Measurements from ENCODE around the gene VPS51.
"Not testable (repeated sequence)": the region's sequence is repeated elsewhere in the genome, so short reads cannot be mapped to it uniquely, and the experiment has no call there.

The VPS51 gene

DNA sequence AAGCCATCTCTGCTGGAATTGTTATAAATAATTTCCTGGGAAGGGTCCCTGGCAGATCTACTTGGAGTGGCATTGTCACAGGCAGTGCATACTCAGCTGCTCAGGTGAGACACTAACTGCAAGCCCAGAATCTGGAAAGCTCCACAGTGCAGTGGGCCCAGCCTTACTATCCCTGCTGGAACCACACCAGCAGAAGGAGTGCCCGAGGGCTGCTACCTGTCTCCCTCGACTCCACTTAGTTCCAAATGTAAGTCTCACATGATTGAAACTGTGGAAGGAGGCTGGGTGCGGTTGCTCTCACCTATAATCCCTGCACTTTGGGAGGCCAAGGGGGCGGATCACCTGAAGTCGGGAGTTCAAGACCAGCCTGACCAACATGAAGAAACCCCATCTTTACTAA lies 52.6 kb downstream of the VPS51 start:
- H3K27ac ChIP-seq (ENCODE audit: low read depth, low read length): no peak overlapping the region
- 88% methylated on average over 5 of the region's 5 CpGs for WGBS
- H3K27me3 ChIP-seq (ENCODE audit: insufficient read depth, low read length): no peaks in the 10 kb centered on the region
- H3K36me3 ChIP-seq (ENCODE audit: insufficient read depth, low read length): no peaks in the 10 kb centered on the region
- H3K4me3 ChIP-seq (ENCODE audit: low read length): no peak overlapping the region
- H3K9me3 ChIP-seq (ENCODE audit: insufficient read depth, low read depth, low read length): 0 out of 2 replicates have a peak, but pooled peaks cover 4% of the 10 kb centered on the region
- H3K9ac ChIP-seq (ENCODE audit: low read depth, low read length): no peak overlapping the region
- no peaks in the 10 kb centered on the region for H3K4me1 ChIP-seq (ENCODE audit: insufficient read depth, low read length)

- H3K27ac ChIP-seq (ENCODE audit: low read depth, low read length); H3K9ac ChIP-seq (ENCODE audit: low read depth, low read length); H3K9me3 ChIP-seq (ENCODE audit: insufficient read depth, low read depth, low read length); H3K27me3 ChIP-seq (ENCODE audit: insufficient read depth, low read length); H3K4me1 ChIP-seq (ENCODE audit: insufficient read depth, low read length); H3K36me3 ChIP-seq (ENCODE audit: insufficient read depth, low read length); H3K4me3 ChIP-seq (ENCODE audit: low read length): not testable (repeated sequence)
- 87% methylated on average over 9 of the region's 10 CpGs for WGBS
These were observed 54.1 kb downstream of the VPS51 start for GRCh38 chr11:65150131-65150508.

- Histone ChIP-seq H3K9ac (ENCODE audit: low read depth, low read length) (no peak overlapping the region), H3K27ac (ENCODE audit: low read depth, low read length) (no peak overlapping the region), H3K4me1 (ENCODE audit: insufficient read depth, low read length) (no peaks in the 10 kb centered on the region), H3K4me3 (ENCODE audit: low read length) (no peak overlapping the region), H3K36me3 (ENCODE audit: insufficient read depth, low read length) (no peaks in the 10 kb centered on the region), H3K27me3 (ENCODE audit: insufficient read depth, low read length) (no peaks in the 10 kb centered on the region), H3K9me3 (ENCODE audit: insufficient read depth, low read depth, low read length) (0 out of 2 replicates have a peak, but pooled peaks cover 4% of the 10 kb centered on the region)
- 85% methylated on average over 12 of the region's 12 CpGs for WGBS
These were observed 54.7 kb downstream of the VPS51 start for GRCh38 chr11:65150509-65151299.

- Histone ChIP-seq H3K36me3 (ENCODE audit: insufficient read depth, low read length) (no peaks in the 10 kb centered on the region), H3K4me3 (ENCODE audit: low read length) (no peak overlapping the region), H3K9ac (ENCODE audit: low read depth, low read length) (no peak overlapping the region), H3K4me1 (ENCODE audit: insufficient read depth, low read length) (no peaks in the 10 kb centered on the region), H3K27me3 (ENCODE audit: insufficient read depth, low read length) (no peaks in the 10 kb centered on the region), H3K9me3 (ENCODE audit: insufficient read depth, low read depth, low read length) (0 out of 2 replicates have a peak, but pooled peaks cover 2% of the 10 kb centered on the region), H3K27ac (ENCODE audit: low read depth, low read length) (no peak overlapping the region)
- 92% methylated on average over 3 of the region's 3 CpGs for WGBS
These were observed 55.4 kb downstream of the VPS51 start for GRCh38 chr11:65151331-65151899.

DNA sequence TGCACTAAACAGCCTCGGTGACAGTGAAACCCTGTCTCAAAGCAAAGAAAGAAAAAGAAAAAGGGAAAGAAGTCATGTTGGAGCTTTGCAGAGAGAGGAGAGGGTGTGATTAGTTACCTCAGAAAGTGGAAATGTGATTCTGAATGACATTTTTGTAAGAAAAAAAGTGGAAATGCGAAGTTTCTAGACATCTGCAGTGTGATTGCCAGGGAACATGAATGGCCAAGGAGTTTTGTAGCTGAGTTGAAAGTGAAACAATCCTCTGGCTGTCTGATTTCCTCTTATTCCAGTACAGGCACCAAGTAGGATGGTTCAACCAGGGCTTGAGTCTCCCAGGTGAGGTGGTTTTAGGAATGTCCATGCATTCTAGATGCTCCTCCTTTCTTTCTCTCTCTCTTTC lies 56.1 kb downstream of the VPS51 start:
- no peaks in the 10 kb centered on the region for H3K4me1 ChIP-seq (ENCODE audit: insufficient read depth, low read length)
- 90% methylated on average over 2 of the region's 2 CpGs for WGBS
- no peaks in the 10 kb centered on the region for H3K27me3 ChIP-seq (ENCODE audit: insufficient read depth, low read length)
- no peak overlapping the region for H3K9ac ChIP-seq (ENCODE audit: low read depth, low read length)
- no peaks in the 10 kb centered on the region for H3K36me3 ChIP-seq (ENCODE audit: insufficient read depth, low read length)
- no peak overlapping the region for H3K4me3 ChIP-seq (ENCODE audit: low read length)
- H3K27ac ChIP-seq (ENCODE audit: low read depth, low read length): no peak overlapping the region
- H3K9me3 ChIP-seq (ENCODE audit: insufficient read depth, low read depth, low read length): no peaks in the 10 kb centered on the region

GRCh38 chr11:65156256-65156655 lies 60.2 kb downstream of the VPS51 start:
- no peaks in the 10 kb centered on the region for H3K27me3 ChIP-seq (ENCODE audit: insufficient read depth, low read length)
- H3K27ac ChIP-seq (ENCODE audit: low read depth, low read length): no peak overlapping the region
- H3K9ac ChIP-seq (ENCODE audit: low read depth, low read length): no peak overlapping the region
- WGBS: 100% methylated on average over 3 of the region's 3 CpGs
- H3K9me3 ChIP-seq (ENCODE audit: insufficient read depth, low read depth, low read length): no peaks in the 10 kb centered on the region
- no peak overlapping the region for H3K4me3 ChIP-seq (ENCODE audit: low read length)
- no peaks in the 10 kb centered on the region for H3K4me1 ChIP-seq (ENCODE audit: insufficient read depth, low read length)
- no peaks in the 10 kb centered on the region for H3K36me3 ChIP-seq (ENCODE audit: insufficient read depth, low read length)

DNA sequence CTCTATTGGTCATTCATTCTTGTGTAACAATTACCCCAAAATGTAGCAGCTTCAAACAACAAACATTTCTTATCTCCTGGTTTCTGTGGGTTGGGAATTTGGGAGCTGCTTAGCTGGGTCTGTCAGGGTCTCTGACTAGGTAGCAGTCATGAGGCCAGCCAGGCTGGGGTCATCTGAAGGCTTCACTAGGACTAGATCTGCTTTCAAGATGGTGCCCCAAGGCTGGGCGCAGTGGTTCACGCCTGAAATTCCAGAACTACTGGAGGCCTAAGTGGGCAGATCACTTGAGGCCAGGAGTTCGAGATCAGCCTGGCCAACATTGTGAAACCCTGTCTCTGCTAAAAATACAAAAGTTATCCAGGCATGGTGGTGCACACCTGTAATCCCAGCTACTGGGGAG lies 60.9 kb downstream of the VPS51 start:
- no peaks in the 10 kb centered on the region for H3K4me1 ChIP-seq (ENCODE audit: insufficient read depth, low read length)
- no peaks in the 10 kb centered on the region for H3K36me3 ChIP-seq (ENCODE audit: insufficient read depth, low read length)
- 93% methylated on average over 3 of the region's 3 CpGs for WGBS
- H3K9ac ChIP-seq (ENCODE audit: low read depth, low read length): no peak overlapping the region
- no peak overlapping the region for H3K27ac ChIP-seq (ENCODE audit: low read depth, low read length)
- H3K9me3 ChIP-seq (ENCODE audit: insufficient read depth, low read depth, low read length): no peaks in the 10 kb centered on the region
- no peak overlapping the region for H3K4me3 ChIP-seq (ENCODE audit: low read length)
- H3K27me3 ChIP-seq (ENCODE audit: insufficient read depth, low read length): no peaks in the 10 kb centered on the region

DNA sequence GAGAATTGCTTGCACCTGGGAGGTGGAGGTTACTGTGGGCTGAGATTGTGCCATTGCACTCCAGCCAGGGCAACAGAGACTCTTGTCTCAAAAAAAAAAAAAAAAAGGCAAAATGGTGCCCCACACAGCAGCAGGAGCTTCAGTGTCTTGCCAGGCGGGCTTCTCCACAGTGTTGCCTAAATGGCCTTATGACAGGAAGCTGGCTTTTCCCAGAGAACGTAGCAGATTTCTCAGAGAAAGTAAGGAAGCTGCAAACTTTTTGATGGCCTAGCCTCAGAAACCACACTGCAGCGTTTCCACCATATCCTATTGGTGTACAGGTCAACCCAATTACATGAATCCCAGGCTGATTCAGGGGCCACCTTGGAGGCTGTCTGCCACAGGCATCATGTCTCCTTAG lies 61.3 kb downstream of the VPS51 start:
- 86% methylated on average over 3 of the region's 3 CpGs for WGBS
- no peaks in the 10 kb centered on the region for H3K27me3 ChIP-seq (ENCODE audit: insufficient read depth, low read length)

DNA sequence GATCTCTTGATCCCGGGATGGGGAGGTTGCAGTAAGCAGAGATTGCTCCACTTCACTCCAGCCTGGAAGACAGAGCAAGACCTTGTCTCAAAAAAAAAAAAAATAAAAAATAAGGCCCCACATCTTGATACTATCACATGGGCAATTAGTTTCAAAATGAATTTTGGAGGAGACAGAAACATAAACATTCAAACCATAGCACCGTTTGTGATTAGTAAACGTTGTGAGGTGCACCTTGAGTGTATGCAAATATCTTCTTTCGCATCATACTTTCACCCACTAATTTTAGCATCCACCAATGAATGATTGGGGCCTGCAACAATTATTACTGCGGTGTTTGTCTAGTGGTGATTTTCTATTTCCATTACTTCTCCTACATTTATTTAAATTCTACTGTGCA lies 63.0 kb downstream of the VPS51 start:
- Histone ChIP-seq H3K4me3 (ENCODE audit: low read length) (no peak overlapping the region), H3K36me3 (ENCODE audit: insufficient read depth, low read length) (no peaks in the 10 kb centered on the region), H3K4me1 (ENCODE audit: insufficient read depth, low read length) (no peaks in the 10 kb centered on the region), H3K9me3 (ENCODE audit: insufficient read depth, low read depth, low read length) (no peaks in the 10 kb centered on the region), H3K27ac (ENCODE audit: low read depth, low read length) (no peak overlapping the region), H3K9ac (ENCODE audit: low read depth, low read length) (no peak overlapping the region), H3K27me3 (ENCODE audit: insufficient read depth, low read length) (no peaks in the 10 kb centered on the region)
- 93% methylated on average over 3 of the region's 5 CpGs for WGBS

More for the DNA sequence above, 61.3 kb downstream of the VPS51 start:
- H3K9me3 ChIP-seq (ENCODE audit: insufficient read depth, low read depth, low read length): no peaks in the 10 kb centered on the region
- H3K4me1 ChIP-seq (ENCODE audit: insufficient read depth, low read length): no peaks in the 10 kb centered on the region
- no peak overlapping the region for H3K4me3 ChIP-seq (ENCODE audit: low read length)
- no peak overlapping the region for H3K9ac ChIP-seq (ENCODE audit: low read depth, low read length)
- no peak overlapping the region for H3K27ac ChIP-seq (ENCODE audit: low read depth, low read length)
- no peaks in the 10 kb centered on the region for H3K36me3 ChIP-seq (ENCODE audit: insufficient read depth, low read length)

DNA sequence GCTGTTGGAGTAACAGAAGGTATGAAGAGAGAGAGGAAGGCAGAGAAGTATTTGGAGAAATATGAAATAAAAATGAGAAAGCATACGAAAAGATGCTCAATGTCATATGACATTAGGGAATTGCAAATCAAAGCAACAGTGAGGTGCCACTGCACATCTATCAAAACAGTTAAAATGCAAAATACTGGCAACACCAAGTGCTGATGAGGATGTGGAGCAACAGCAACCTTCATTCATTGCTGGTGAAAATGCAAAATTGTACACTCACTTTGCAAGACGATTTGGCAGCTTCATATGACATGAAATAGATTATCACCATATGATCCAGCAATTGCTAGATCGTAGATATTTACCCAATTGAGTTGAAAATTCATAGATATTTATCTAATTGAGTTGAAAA lies 64.6 kb downstream of the VPS51 start:
- H3K36me3 ChIP-seq (ENCODE audit: insufficient read depth, low read length): no peaks in the 10 kb centered on the region
- no peaks in the 10 kb centered on the region for H3K27me3 ChIP-seq (ENCODE audit: insufficient read depth, low read length)
- H3K9ac ChIP-seq (ENCODE audit: low read depth, low read length): no peak overlapping the region
- no peaks in the 10 kb centered on the region for H3K9me3 ChIP-seq (ENCODE audit: insufficient read depth, low read depth, low read length)
- H3K27ac ChIP-seq (ENCODE audit: low read depth, low read length): no peak overlapping the region
- H3K4me1 ChIP-seq (ENCODE audit: insufficient read depth, low read length): no peaks in the 10 kb centered on the region
- 79% methylated on average over 2 of the region's 3 CpGs for WGBS
- no peak overlapping the region for H3K4me3 ChIP-seq (ENCODE audit: low read length)
